Activated CD4-positive, alpha-beta T cell treated with anti-CD3 and anti-CD28 coated beads, Interleukin-2, amount 10 ng/mL, durations not matched to agents 24 days and 14 days (primary cell): ENCODE data around the gene CRMP1. TPM values are rescaled to one million over a fixed set of nuclear protein-coding genes. Genes with fewer than 3 reads are reported as not detected.

Experiments used
- DNase-seq: peaks from one replicate; pipeline ENCODE4 v3.0.0; 2022
- H3K27ac Mint-ChIP-seq: one replicate; pipeline ENCODE4 v1.8.0; 2022; ENCODE audit warnings: mild to moderate bottlenecking, mixed read lengths
- H3K27me3 Mint-ChIP-seq: one replicate; pipeline ENCODE4 v1.8.0; 2022; ENCODE audit warnings: mixed read lengths
- H3K36me3 Mint-ChIP-seq: one replicate; pipeline ENCODE4 v1.8.0; 2022; ENCODE audit warnings: low read depth, mild to moderate bottlenecking, mixed read lengths
- H3K4me1 Mint-ChIP-seq: one replicate; pipeline ENCODE4 v1.8.0; 2021; ENCODE audit warnings: mixed read lengths
- H3K4me3 Mint-ChIP-seq: one replicate; pipeline ENCODE4 v1.8.0; 2022; ENCODE audit warnings: mild to moderate bottlenecking, moderate library complexity, mixed read lengths
- H3K9me3 Mint-ChIP-seq: one replicate; pipeline ENCODE4 v1.8.0; 2021; ENCODE audit warnings: mixed read lengths
- intact Hi-C: fragments of 100-400 bp; cut with micrococcal nuclease; formaldehyde crosslinking; loops from one replicate; pipeline ENCODE4 v1.15.1; 2023
- total RNA-seq: library from RNA; stranded (reverse); gene quantifications from 2 replicates; pipeline ENCODE4 v1.2.3, GENCODE V29; 2022

Gene CRMP1
- total RNA-seq, result not detected in 2 replicates

- H3K27me3 Mint-ChIP-seq, result peaks cover 50% of the 10 kb centered on the region
- H3K36me3 Mint-ChIP-seq, result peaks cover 2% of the 10 kb centered on the region
- no peak for DNase-seq
- peaks cover 4% of the 10 kb centered on the region for H3K9me3 Mint-ChIP-seq
- H3K27ac Mint-ChIP-seq, result no peak within 1 kb of the TSS
- H3K4me3 Mint-ChIP-seq, result no peak within 1 kb of the TSS
- H3K4me1 Mint-ChIP-seq, result no peaks in the 10 kb centered on the region
- intact Hi-C loops, result loop anchor here (5.0 kb wide), 1 partner anchor 1031 kb away; no protein-coding TSS in a partner anchor
Measured at GRCh38 chr4:5893004-5893580, at the start of gene CRMP1. CRMP1 (minus strand) TSS chr4:5893086; CDS start chr4:5892969, 117 bp downstream.

DNA sequence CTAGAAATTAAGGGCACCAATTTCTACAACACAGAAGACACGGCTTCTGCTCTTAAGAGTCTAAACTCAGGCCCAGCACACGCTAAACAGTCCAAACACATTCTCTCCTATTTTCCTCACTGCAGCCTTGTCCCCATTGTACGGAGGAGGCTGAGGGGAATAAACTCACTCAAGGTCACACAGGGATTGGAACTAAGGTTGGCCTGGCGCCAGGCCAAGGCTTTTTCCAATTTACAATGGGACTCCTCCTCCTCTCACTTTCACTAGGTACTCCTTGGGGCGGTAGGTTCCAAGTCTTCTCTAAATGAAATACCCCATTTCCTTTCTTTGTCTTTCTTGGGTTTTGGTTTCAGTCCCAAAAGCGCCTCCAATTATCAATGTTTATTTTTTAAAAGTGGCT lies 48.7 kb upstream of the CRMP1 start:
- intact Hi-C loops, result no loop called here
- Mint-ChIP-seq H3K36me3 (no peaks in the 10 kb centered on the region), H3K4me3 (no peak overlapping the region), H3K4me1 (peaks cover 6% of the 10 kb centered on the region), H3K27me3 (no peaks in the 10 kb centered on the region), H3K27ac (no peak overlapping the region), H3K9me3 (peaks cover 4% of the 10 kb centered on the region)
- no peak for DNase-seq

GRCh38 chr4:5940470-5941203 lies 47.8 kb upstream of the CRMP1 start:
- H3K27me3 Mint-ChIP-seq, result no peaks in the 10 kb centered on the region
- no peak overlapping the region for H3K4me3 Mint-ChIP-seq
- H3K36me3 Mint-ChIP-seq, result no peaks in the 10 kb centered on the region
- no peak for DNase-seq
- H3K9me3 Mint-ChIP-seq, result peaks cover 4% of the 10 kb centered on the region
- no peak overlapping the region for H3K27ac Mint-ChIP-seq
- H3K4me1 Mint-ChIP-seq, result peaks cover 6% of the 10 kb centered on the region
- intact Hi-C loops, result no loop called here

GRCh38 chr4:5933996-5934831 lies 41.3 kb upstream of the CRMP1 start:
- Mint-ChIP-seq H3K27me3 (no peaks in the 10 kb centered on the region), H3K4me1 (no peaks in the 10 kb centered on the region)
- intact Hi-C loops, result no loop called here

DNA sequence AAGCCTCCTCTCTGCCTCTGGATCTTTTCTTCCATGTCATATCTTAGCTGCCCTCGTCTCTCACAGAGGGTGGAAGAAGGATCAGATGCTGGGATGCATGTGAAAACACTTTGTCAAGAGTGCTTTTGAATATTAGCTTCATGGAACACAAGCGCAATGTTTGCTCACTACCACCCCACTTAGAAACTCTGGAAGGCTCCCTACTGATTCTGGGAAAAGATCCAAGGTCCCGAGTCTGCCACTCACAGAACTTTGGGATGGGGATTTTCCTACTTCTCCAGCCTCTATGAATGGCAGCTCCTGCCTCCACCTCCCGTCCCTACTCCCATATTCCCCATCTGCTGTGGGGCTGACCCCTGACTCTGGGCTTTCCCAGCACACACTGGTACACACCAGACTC lies 40.2 kb upstream of the CRMP1 start:
- Mint-ChIP-seq H3K9me3 (no peaks in the 10 kb centered on the region), H3K27ac (no peak overlapping the region), H3K4me3 (no peak overlapping the region), H3K27me3 (no peaks in the 10 kb centered on the region), H3K4me1 (no peaks in the 10 kb centered on the region), H3K36me3 (no peaks in the 10 kb centered on the region)
- intact Hi-C loops, result no loop called here
- no peak for DNase-seq

More at GRCh38 chr4:5933996-5934831, 41.3 kb upstream of the CRMP1 start:
- Mint-ChIP-seq H3K9me3 (no peaks in the 10 kb centered on the region), H3K4me3 (no peak overlapping the region), H3K36me3 (no peaks in the 10 kb centered on the region), H3K27ac (no peak overlapping the region)
- no peak for DNase-seq

DNA sequence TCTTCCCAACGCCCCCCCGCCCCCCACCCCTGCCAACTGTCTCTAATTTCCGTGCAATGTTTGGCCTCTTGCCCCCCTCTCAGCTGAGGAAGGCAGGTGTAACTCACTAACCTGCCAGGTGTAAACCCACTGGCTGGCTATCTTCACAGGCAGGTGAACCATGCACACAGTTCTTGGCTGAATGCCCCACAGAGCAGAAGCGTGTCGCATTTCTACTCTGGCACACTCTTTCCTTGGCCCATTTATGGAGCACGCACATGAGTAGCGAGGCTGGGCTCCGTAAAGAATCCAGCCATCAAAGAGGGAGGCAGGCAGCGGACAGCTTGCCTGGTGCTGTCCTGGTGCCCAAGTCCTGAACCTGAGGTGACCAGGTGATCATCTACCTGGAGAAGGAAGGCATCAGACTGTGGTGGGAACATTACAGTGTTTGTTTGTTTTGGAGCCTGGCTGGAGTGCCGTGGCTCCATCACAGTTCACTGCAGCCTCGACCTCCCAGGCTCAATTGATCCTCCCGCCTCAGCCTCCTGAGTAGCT lies 39.2 kb upstream of the CRMP1 start:
- no peaks in the 10 kb centered on the region for H3K36me3 Mint-ChIP-seq
- no peak overlapping the region for H3K4me3 Mint-ChIP-seq
- H3K9me3 Mint-ChIP-seq, result no peaks in the 10 kb centered on the region
- DNase-seq, result no peak
- no peaks in the 10 kb centered on the region for H3K27me3 Mint-ChIP-seq
- H3K27ac Mint-ChIP-seq, result no peak overlapping the region
- H3K4me1 Mint-ChIP-seq, result no peaks in the 10 kb centered on the region
- intact Hi-C loops, result no loop called here

- intact Hi-C loops, result no loop called here
- no peaks in the 10 kb centered on the region for H3K9me3 Mint-ChIP-seq
- no peak overlapping the region for H3K4me3 Mint-ChIP-seq
- DNase-seq, result no peak
- H3K36me3 Mint-ChIP-seq, result no peaks in the 10 kb centered on the region
- H3K4me1 Mint-ChIP-seq, result no peaks in the 10 kb centered on the region
- H3K27ac Mint-ChIP-seq, result no peak overlapping the region
- no peaks in the 10 kb centered on the region for H3K27me3 Mint-ChIP-seq
Measured at GRCh38 chr4:5931526-5931925, 38.6 kb upstream of the CRMP1 start.

DNA sequence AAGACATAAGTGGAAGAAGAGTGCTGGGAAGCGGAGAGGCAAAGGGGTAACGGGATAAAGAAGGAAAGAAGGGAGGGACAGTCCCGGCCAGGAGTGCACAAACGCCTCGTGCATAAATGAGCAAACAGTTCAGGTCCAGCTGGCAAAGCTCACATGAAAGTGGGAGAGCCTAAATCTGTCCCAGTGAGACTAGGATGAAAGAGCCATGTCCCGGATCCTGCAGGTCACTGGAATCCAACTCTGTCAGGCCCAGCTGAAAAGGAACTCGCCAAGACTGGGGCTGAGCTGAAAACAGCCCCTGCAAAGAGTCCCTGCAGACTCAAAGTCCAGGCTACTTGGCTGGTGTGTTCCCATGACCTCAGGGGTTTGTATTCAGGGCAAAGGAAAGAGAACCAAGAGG lies 38.0 kb upstream of the CRMP1 start:
- Mint-ChIP-seq H3K36me3 (no peaks in the 10 kb centered on the region), H3K4me3 (no peak overlapping the region), H3K27me3 (no peaks in the 10 kb centered on the region), H3K9me3 (no peaks in the 10 kb centered on the region), H3K4me1 (no peaks in the 10 kb centered on the region), H3K27ac (no peak overlapping the region)
- intact Hi-C loops, result no loop called here
- DNase-seq, result no peak

DNA sequence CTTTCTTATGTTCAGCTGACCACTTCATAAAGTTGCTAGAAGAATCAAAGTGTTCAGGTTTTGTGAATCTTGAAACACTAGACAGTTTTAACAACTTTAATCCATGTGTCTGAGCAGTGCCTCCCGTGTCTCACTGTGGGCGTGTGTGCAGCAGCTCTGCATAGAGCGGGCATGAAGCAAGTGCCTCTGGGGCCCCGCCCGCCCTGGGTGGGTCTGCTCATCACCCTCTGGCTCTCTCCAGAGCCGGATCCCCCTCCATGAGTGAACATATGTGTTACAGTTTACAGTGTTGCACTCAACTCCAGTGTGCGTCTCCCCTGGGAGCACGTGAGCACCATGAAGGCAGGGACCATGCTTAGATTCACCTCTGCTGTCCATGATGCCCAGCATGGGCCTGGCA lies 37.6 kb upstream of the CRMP1 start:
- no peak overlapping the region for H3K27ac Mint-ChIP-seq
- H3K36me3 Mint-ChIP-seq, result no peaks in the 10 kb centered on the region

GRCh38 chr4:5928844-5929420 lies 36.0 kb upstream of the CRMP1 start:
- no peaks in the 10 kb centered on the region for H3K4me1 Mint-ChIP-seq
- no peaks in the 10 kb centered on the region for H3K36me3 Mint-ChIP-seq
- H3K27ac Mint-ChIP-seq, result no peak overlapping the region
- intact Hi-C loops, result no loop called here
- no peaks in the 10 kb centered on the region for H3K27me3 Mint-ChIP-seq
- no peak for DNase-seq
- H3K9me3 Mint-ChIP-seq, result no peaks in the 10 kb centered on the region
- H3K4me3 Mint-ChIP-seq, result no peak overlapping the region

More for the DNA sequence above, 37.6 kb upstream of the CRMP1 start:
- no peaks in the 10 kb centered on the region for H3K4me1 Mint-ChIP-seq
- no peak for DNase-seq
- no peak overlapping the region for H3K4me3 Mint-ChIP-seq
- intact Hi-C loops, result no loop called here
- no peaks in the 10 kb centered on the region for H3K9me3 Mint-ChIP-seq
- H3K27me3 Mint-ChIP-seq, result no peaks in the 10 kb centered on the region

DNA sequence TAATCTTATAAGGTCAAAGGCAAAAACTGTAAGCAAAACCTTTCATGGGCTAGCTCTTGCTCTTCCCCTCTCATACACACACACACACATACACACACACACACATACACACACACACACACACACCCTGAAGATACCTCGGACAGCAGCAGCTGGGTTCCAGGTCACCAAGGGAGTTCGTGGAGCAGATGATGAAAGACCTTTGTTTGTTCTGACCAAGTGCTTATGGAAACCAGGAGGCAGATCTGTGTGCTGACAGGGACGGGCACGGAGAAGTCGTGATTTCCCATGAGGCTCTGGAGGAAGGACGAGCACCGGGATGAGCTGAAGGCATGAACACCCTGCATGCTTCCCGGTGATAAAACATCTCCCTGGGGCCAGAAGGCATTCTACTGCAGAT lies 35.4 kb upstream of the CRMP1 start:
- Mint-ChIP-seq H3K36me3 (no peaks in the 10 kb centered on the region), H3K9me3 (no peaks in the 10 kb centered on the region), H3K4me1 (no peaks in the 10 kb centered on the region), H3K4me3 (no peak overlapping the region), H3K27me3 (no peaks in the 10 kb centered on the region), H3K27ac (no peak overlapping the region)
- intact Hi-C loops, result no loop called here
- DNase-seq, result no peak

DNA sequence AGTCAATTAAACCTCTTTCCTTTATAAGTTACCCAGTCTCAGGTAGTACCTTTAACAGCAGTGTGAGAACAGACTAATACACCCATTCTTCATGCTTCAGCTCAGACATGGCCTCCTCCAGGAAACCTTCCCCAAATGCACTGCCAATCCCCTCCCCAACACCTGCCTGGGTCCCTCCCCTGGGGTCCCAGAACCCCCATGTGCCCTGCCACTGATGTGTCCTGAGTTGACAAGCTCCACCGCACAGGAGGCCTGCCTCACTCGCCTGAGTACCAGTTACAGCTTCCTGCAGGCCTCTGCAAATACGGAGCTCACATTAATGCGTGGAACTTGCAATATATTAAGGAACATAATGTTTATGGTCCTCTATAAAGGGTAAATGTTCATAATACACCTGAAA lies 34.9 kb upstream of the CRMP1 start:
- H3K4me3 Mint-ChIP-seq, result no peak overlapping the region
- intact Hi-C loops, result no loop called here
- DNase-seq, result no peak
- no peaks in the 10 kb centered on the region for H3K4me1 Mint-ChIP-seq
- no peaks in the 10 kb centered on the region for H3K36me3 Mint-ChIP-seq
- no peaks in the 10 kb centered on the region for H3K9me3 Mint-ChIP-seq
- no peak overlapping the region for H3K27ac Mint-ChIP-seq
- no peaks in the 10 kb centered on the region for H3K27me3 Mint-ChIP-seq

- H3K4me3 Mint-ChIP-seq, result no peak overlapping the region
- H3K27ac Mint-ChIP-seq, result no peak overlapping the region
- DNase-seq, result no peak
- H3K36me3 Mint-ChIP-seq, result no peaks in the 10 kb centered on the region
- intact Hi-C loops, result no loop called here
- H3K9me3 Mint-ChIP-seq, result no peaks in the 10 kb centered on the region
- no peaks in the 10 kb centered on the region for H3K27me3 Mint-ChIP-seq
- no peaks in the 10 kb centered on the region for H3K4me1 Mint-ChIP-seq
Measured at GRCh38 chr4:5927116-5927515, 34.2 kb upstream of the CRMP1 start.

- H3K4me3 Mint-ChIP-seq, result no peak overlapping the region
- H3K9me3 Mint-ChIP-seq, result no peaks in the 10 kb centered on the region
- H3K27ac Mint-ChIP-seq, result no peak overlapping the region
- no peaks in the 10 kb centered on the region for H3K36me3 Mint-ChIP-seq
- DNase-seq, result no peak
- no peaks in the 10 kb centered on the region for H3K27me3 Mint-ChIP-seq
- intact Hi-C loops, result no loop called here
- no peaks in the 10 kb centered on the region for H3K4me1 Mint-ChIP-seq
Measured at GRCh38 chr4:5926598-5926997, 33.7 kb upstream of the CRMP1 start.
